Measurements from ENCODE around the gene GLS. TPM values are rescaled to one million over a fixed set of nuclear protein-coding genes. Genes with fewer than 3 reads are reported as not detected.
"Not testable (repeated sequence)": the region's sequence is repeated elsewhere in the genome, so short reads cannot be mapped to it uniquely, and the experiment has no call there.

Gene GLS
- total RNA-seq, 1 donor from 2014 or later, result 220 TPM

DNA sequence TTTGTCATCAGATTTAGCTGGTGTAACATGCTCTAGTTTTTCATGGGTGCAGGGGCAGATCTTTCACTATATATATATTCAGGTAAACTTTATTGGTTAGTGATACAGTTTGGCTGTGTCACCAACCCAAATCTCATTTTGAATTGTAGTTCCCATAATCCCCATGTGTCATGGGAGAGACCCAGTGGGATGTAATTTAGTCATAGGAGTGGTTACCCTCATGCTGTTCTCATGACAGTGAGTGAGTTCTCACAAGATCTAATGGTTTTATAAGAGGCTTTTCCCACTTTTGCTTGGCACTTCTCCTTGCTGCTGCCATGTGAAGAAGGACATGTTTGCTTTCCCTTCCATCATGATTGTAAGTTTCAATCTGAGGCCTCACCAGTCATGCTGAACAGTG, 18.5 kb upstream of the GLS start:
- peaks cover 26% of the 10 kb centered on the region for H3K9me3 Mint-ChIP-seq
- intact Hi-C loops (cut with micrococcal nuclease); H3K4me3 Mint-ChIP-seq; H3K27ac Mint-ChIP-seq; DNase-seq (ENCODE audit: low spot score); H3K4me1 Mint-ChIP-seq (ENCODE audit: low read depth); H3K27me3 Mint-ChIP-seq (ENCODE audit: insufficient read depth); H3K36me3 Mint-ChIP-seq (ENCODE audit: low read depth): not testable (repeated sequence)

DNA sequence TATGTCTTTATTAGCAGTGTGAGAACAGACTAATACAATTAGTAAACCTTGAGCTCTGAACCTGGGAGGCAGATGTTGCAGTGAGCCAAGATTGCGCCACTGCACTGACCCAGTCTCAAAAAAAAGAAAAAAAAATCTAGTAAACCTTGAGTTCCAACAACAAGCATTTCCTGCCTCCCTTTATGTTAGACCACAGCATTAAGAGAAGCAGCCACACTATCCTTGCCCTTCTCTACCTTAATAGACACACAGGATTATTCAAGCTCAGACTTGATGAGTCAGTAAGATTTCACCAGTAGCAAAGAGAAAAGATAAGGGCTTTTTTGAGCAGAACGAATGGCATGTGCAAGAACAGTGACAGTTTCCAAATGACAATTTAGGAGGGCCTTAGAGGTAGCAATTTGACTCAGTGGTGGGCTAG, 18.0 kb upstream of the GLS start:
- intact Hi-C loops (cut with micrococcal nuclease), result no loop called here
- Mint-ChIP-seq H3K27me3 (ENCODE audit: insufficient read depth) (peaks cover 5% of the 10 kb centered on the region), H3K9me3 (peaks cover 26% of the 10 kb centered on the region), H3K36me3 (ENCODE audit: low read depth) (no peaks in the 10 kb centered on the region), H3K4me1 (ENCODE audit: low read depth) (peaks cover 9% of the 10 kb centered on the region), H3K27ac (no peak overlapping the region), H3K4me3 (no peak overlapping the region)
- no peak for DNase-seq (ENCODE audit: low spot score)

DNA sequence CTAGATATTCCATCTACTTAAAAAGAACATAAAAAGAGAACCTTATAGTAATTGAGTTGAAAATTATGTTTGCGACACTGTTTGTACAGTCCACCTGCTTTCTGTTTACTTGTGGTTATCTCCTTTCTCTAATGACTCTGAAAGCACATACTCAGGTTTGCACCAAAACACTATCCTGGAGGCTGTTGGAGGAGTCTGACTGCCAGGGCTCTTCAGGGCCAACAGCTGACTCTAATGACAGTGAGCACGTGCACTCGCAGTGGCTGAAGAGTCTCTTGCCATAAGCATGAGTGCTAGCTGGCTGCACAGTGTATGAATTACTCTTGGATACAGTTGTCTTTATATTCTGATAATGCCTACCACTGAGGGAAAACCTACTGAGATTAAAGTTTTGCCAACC, 16.7 kb upstream of the GLS start:
- Mint-ChIP-seq H3K4me3 (no peak overlapping the region), H3K27me3 (ENCODE audit: insufficient read depth) (peaks cover 5% of the 10 kb centered on the region), H3K36me3 (ENCODE audit: low read depth) (no peaks in the 10 kb centered on the region), H3K4me1 (ENCODE audit: low read depth) (peaks cover 9% of the 10 kb centered on the region), H3K9me3 (peaks cover 26% of the 10 kb centered on the region), H3K27ac (no peak overlapping the region)
- DNase-seq (ENCODE audit: low spot score), result no peak
- intact Hi-C loops (cut with micrococcal nuclease), result no loop called here

DNA sequence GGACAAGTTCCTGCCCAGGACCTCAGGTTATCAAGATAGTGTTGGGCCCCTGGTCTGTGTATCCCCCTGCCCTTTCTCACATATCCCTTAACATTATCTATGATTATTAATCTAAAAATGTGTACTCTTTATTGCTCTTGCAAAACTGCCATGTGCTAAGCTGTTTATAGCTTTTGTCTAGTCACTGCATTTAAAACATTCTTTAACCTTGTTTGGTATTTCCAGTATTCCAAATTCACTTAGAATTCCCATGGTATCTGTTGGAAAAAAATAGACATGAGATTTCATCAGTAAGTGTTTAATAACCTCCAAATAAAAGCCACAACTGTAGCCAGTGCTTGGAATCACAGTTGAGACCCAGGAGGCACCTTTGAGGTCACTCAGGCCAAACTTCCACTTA, 16.2 kb upstream of the GLS start:
- no peak for DNase-seq (ENCODE audit: low spot score)
- Mint-ChIP-seq H3K27ac (no peak overlapping the region), H3K4me1 (ENCODE audit: low read depth) (peaks cover 9% of the 10 kb centered on the region), H3K4me3 (no peak overlapping the region), H3K27me3 (ENCODE audit: insufficient read depth) (peaks cover 5% of the 10 kb centered on the region), H3K9me3 (peaks cover 26% of the 10 kb centered on the region), H3K36me3 (ENCODE audit: low read depth) (no peaks in the 10 kb centered on the region)
- intact Hi-C loops (cut with micrococcal nuclease), result no loop called here

DNA sequence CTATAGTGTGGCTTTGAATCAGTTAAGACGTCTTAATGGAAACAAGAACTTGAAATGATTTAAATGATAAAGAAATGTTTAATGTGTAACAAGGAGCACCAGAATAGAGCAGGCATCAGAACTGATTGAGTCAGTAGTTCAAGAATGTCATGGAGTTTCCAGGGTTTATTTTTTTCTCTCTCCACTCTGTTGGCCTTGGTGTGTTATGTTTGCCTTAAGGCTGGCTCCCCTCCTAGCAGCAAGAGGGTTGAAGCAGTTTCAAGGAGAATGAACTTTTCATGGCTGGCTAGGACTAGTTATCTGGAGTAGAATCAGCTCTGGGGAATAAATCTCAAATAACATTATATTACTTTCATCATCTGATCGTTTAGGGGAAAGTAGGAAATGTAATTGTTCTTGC, 13.4 kb upstream of the GLS start:
- intact Hi-C loops (cut with micrococcal nuclease), result no loop called here
- H3K4me1 Mint-ChIP-seq (ENCODE audit: low read depth), result peaks cover 9% of the 10 kb centered on the region
- no peak for DNase-seq (ENCODE audit: low spot score)
- no peaks in the 10 kb centered on the region for H3K36me3 Mint-ChIP-seq (ENCODE audit: low read depth)
- H3K27ac Mint-ChIP-seq, result no peak overlapping the region
- H3K9me3 Mint-ChIP-seq, result peaks cover 13% of the 10 kb centered on the region
- peaks cover 6% of the 10 kb centered on the region for H3K27me3 Mint-ChIP-seq (ENCODE audit: insufficient read depth)
- H3K4me3 Mint-ChIP-seq, result no peak overlapping the region

DNA sequence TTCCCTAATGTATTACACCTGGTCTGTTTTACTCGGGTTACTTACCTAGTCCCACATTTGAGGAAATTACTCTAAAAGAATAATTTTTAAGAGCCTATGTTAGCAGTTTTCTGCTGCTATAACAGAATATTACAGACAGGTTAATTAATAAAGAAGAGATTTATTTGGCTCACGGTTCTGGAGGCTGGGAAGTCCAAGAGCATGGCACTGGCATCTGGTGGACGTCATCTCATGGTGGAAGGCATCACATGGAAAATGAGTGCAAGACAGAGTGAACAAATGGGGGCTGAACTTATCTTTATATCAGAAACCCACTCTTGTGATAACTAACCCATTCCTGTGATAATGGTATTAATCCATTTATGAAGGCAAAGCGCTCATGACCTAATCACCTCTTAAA, 12.8 kb upstream of the GLS start:
- no peak overlapping the region for H3K27ac Mint-ChIP-seq
- peaks cover 6% of the 10 kb centered on the region for H3K27me3 Mint-ChIP-seq (ENCODE audit: insufficient read depth)
- H3K9me3 Mint-ChIP-seq, result peaks cover 7% of the 10 kb centered on the region
- intact Hi-C loops (cut with micrococcal nuclease), result no loop called here
- peaks cover 9% of the 10 kb centered on the region for H3K4me1 Mint-ChIP-seq (ENCODE audit: low read depth)
- H3K36me3 Mint-ChIP-seq (ENCODE audit: low read depth), result no peaks in the 10 kb centered on the region
- no peak overlapping the region for H3K4me3 Mint-ChIP-seq
- no peak for DNase-seq (ENCODE audit: low spot score)

DNA sequence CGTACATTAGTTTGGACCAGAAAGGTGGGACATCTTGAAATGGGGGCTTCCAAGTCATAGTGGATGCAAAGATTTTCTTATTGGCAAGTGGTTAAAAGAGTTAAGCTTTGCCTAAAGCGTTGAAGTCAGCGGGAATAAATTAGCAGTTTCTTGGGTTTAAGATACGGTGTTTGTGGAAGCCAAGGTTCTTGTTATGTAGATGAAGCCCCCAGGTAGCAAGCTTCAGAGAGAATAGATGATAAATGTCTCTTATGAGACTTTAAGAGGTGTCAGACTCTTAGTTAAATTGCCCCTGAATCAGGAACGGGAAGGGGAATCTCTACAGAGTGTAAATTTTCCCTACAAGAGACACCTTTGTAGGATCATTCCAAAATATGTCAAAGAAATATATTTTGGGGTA, 10.9 kb upstream of the GLS start:
- Mint-ChIP-seq H3K27me3 (ENCODE audit: insufficient read depth) (peaks cover 6% of the 10 kb centered on the region), H3K36me3 (ENCODE audit: low read depth) (no peaks in the 10 kb centered on the region), H3K4me1 (ENCODE audit: low read depth) (no peaks in the 10 kb centered on the region), H3K4me3 (no peak overlapping the region), H3K27ac (no peak overlapping the region), H3K9me3 (no peaks in the 10 kb centered on the region)
- no peak for DNase-seq (ENCODE audit: low spot score)
- intact Hi-C loops (cut with micrococcal nuclease), result no loop called here

DNA sequence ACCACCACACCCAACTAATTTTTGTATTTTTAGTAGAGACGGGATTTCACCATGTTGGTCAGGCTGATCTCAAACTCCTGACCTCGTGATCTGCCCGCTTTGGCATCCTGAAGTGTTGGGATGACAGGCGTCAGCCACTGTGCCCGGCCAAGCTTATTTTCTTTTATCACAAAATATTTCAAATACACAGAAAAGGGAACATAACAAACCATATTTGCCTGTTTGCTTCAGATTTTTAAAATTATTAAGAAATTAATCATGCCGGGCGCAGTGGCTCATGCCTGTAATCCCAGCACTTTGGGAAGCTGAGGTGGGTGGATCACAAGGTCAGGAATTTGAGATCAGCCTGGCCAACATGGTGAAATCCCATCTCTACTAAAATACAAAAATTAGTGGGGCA, 7.2 kb upstream of the GLS start:
- H3K36me3 Mint-ChIP-seq (ENCODE audit: low read depth); DNase-seq (ENCODE audit: low spot score); H3K27me3 Mint-ChIP-seq (ENCODE audit: insufficient read depth); intact Hi-C loops (cut with micrococcal nuclease); H3K27ac Mint-ChIP-seq; H3K9me3 Mint-ChIP-seq; H3K4me3 Mint-ChIP-seq: not testable (repeated sequence)
- H3K4me1 Mint-ChIP-seq (ENCODE audit: low read depth), result peaks cover 16% of the 10 kb centered on the region

DNA sequence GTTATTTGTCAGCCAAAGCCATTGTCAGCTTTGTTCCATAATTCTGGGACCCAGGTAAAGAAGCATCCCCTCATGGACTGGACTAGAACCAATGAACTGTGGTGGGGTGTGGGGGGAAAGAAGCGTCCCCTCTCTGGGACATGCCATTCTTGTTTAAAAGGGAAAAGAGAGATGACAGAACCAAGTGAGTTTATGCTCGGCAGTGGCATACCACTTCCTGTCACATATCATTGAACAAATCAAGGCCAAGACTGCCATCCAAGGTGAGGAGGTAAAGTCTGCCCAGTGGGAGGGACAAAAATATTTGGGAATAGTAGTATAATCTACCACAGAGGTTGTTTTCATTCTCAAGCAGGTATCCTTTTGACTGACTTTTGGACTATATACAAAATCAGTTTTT, 4.7 kb upstream of the GLS start:
- Mint-ChIP-seq H3K9me3 (no peaks in the 10 kb centered on the region), H3K4me1 (ENCODE audit: low read depth) (peaks cover 16% of the 10 kb centered on the region), H3K36me3 (ENCODE audit: low read depth) (no peaks in the 10 kb centered on the region), H3K27ac (peak overlapping the region; percentile 31), H3K4me3 (no peak overlapping the region), H3K27me3 (ENCODE audit: insufficient read depth) (peaks cover 3% of the 10 kb centered on the region)
- no peak for DNase-seq (ENCODE audit: low spot score)
- intact Hi-C loops (cut with micrococcal nuclease), result no loop called here

DNA sequence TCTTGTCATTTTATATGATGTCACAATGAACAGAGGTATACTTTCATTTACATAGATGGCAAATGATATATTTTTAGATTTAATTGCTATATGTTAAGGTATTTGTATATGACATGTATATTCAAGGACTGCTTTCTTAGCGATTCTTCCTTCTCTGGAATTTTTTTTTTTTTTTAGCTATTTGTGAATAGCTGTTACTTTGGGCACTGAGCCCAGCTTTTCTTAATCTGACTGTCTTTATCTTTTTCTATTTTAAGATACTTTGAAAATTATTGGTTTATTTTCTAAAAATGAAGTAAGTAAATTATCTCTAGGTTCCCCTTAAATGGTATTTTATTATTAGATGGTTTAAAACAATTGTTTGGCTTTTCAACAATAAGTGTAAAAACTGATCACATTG, 4.0 kb upstream of the GLS start:
- intact Hi-C loops (cut with micrococcal nuclease), result no loop called here
- Mint-ChIP-seq H3K27me3 (ENCODE audit: insufficient read depth) (no peaks in the 10 kb centered on the region), H3K9me3 (no peaks in the 10 kb centered on the region), H3K36me3 (ENCODE audit: low read depth) (no peaks in the 10 kb centered on the region), H3K27ac (no peak overlapping the region), H3K4me1 (ENCODE audit: low read depth) (peaks cover 16% of the 10 kb centered on the region), H3K4me3 (no peak overlapping the region)
- no peak for DNase-seq (ENCODE audit: low spot score)

DNA sequence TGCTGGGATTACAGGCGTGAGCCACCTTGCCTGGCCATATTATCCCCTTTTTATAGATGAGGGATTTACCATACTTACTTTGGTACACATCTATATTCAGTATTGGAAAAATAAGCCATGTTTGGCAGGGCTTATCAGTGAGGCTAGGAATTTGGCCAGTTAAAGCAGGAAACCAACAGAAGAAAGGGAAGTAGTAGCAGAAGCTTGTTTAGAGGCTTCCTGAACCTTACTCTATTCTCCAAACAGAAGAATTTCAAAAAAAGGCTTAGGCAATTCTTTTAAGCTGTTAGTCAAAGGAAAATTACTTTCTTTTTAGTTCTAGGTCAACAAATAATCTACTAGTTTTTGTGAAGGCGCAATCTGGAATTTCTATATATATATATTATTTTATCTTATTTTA, 3.2 kb upstream of the GLS start:
- H3K4me3 Mint-ChIP-seq, result no peak overlapping the region
- intact Hi-C loops (cut with micrococcal nuclease), result no loop called here
- no peak for DNase-seq (ENCODE audit: low spot score)
- no peaks in the 10 kb centered on the region for H3K9me3 Mint-ChIP-seq
- H3K4me1 Mint-ChIP-seq (ENCODE audit: low read depth), result peaks cover 16% of the 10 kb centered on the region
- no peak overlapping the region for H3K27ac Mint-ChIP-seq
- peaks cover 4% of the 10 kb centered on the region for H3K36me3 Mint-ChIP-seq (ENCODE audit: low read depth)
- H3K27me3 Mint-ChIP-seq (ENCODE audit: insufficient read depth), result no peaks in the 10 kb centered on the region

DNA sequence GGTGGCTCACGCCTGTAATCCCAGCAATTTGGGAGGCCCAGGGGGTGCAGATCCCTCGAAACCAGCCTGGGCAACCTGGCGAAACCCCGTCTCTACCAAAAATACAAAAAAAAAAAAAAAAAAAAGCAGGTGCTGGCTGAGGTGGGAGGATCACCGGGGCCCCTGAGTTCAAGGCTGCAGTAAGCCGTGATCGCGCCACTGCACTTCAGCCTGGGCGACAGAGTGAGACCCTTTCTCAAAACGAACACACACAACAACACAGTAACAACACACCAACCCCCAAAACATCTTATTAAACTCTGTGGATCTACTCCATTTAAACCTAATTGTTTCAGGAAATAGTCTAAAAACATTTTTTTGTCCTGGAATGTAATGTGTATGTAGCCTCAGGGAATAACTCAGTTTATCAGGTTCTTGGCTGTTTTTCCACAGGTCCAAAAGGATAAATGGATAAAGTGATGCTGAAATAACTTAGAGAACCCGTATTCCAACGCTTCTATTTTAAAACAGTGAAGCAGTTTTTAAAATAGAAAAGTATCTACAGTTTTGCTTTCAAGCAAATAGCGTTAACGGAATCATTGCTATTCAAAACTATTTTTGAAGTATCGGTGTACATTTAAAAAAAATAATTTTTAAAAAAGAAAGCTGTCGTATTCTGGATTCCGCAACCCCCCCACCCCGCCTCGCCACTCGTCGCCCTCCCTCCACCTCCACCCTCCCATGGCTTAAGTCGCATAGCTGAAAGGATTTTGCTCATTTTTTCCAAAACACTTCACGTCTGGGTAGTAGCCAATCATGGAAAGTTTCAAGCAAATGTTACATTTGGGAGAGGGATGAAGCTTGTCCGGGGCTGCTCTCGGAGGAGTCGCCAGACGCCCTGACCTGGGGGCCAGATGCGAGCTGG, 895 bp upstream of the GLS start:
- peak overlapping the region; percentile 91 for H3K4me3 Mint-ChIP-seq
- no peaks in the 10 kb centered on the region for H3K9me3 Mint-ChIP-seq
- intact Hi-C loops (cut with micrococcal nuclease), result loop anchor here (1.0 to 5.0 kb wide), 9 partner anchors 35 to 1437 kb away; partner anchors contain the start of genes ASNSD1, NAB1, NEMP2 and ORMDL1
- peaks cover 36% of the 10 kb centered on the region for H3K4me1 Mint-ChIP-seq (ENCODE audit: low read depth)
- DNase-seq (ENCODE audit: low spot score), result no peak
- H3K27ac Mint-ChIP-seq, result peak overlapping the region; percentile 96
- H3K27me3 Mint-ChIP-seq (ENCODE audit: insufficient read depth), result no peaks in the 10 kb centered on the region
- H3K36me3 Mint-ChIP-seq (ENCODE audit: low read depth), result peaks cover 21% of the 10 kb centered on the region

DNA sequence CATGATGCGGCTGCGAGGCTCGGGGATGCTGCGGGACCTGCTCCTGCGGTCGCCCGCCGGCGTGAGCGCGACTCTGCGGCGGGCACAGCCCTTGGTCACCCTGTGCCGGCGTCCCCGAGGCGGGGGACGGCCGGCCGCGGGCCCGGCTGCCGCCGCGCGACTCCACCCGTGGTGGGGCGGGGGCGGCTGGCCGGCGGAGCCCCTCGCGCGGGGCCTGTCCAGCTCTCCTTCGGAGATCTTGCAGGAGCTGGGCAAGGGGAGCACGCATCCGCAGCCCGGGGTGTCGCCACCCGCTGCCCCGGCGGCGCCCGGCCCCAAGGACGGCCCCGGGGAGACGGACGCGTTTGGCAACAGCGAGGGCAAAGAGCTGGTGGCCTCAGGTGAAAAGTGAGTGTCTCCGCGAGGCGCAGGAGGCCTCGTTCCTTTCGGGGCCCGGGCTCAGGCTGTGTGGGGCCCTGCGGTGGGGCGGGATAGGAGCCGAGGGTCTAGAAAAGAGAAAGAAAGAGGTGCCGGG, 520 bp downstream of the GLS start:
- H3K27me3 Mint-ChIP-seq (ENCODE audit: insufficient read depth), result no peaks in the 10 kb centered on the region
- H3K36me3 Mint-ChIP-seq (ENCODE audit: low read depth), result peaks cover 23% of the 10 kb centered on the region
- H3K4me1 Mint-ChIP-seq (ENCODE audit: low read depth), result peaks cover 35% of the 10 kb centered on the region
- intact Hi-C loops (cut with micrococcal nuclease), result loop anchor here (2.0 to 5.0 kb wide), 4 partner anchors 346 to 1439 kb away; partner anchors contain the start of genes ASNSD1, NEMP2, ORMDL1 and PMS1
- DNase-seq (ENCODE audit: low spot score), result no peak
- H3K9me3 Mint-ChIP-seq, result no peaks in the 10 kb centered on the region
- peak overlapping the region; percentile 96 for H3K27ac Mint-ChIP-seq
- peak overlapping the region; percentile 91 for H3K4me3 Mint-ChIP-seq
